Activated CD4-positive, alpha-beta memory T cell treated with anti-CD3 and anti-CD28 coated beads for 36 hours (primary cell): ENCODE data around the gene GPHA2. TPM values are rescaled to one million over a fixed set of nuclear protein-coding genes. Genes with fewer than 3 reads are reported as not detected.

Experiments
- CTCF ChIA-PET: fragments of 350-600 bp; sonication (Branson Sonifier 250); formaldehyde crosslinking; loops from one replicate; lab custom pipeline; 2021; ENCODE audit warnings: antibody characterized with exemption, inconsistent platforms; lab: Charles Lee
- POLR2A ChIA-PET: fragments of 350-600 bp; sonication (Branson Sonifier 250); formaldehyde crosslinking; loops from one replicate; lab custom pipeline; 2021; ENCODE audit warnings: antibody characterized with exemption; lab: Charles Lee
- DNase-seq: peaks from one replicate; pipeline ENCODE4 v3.0.0-alpha.2; 2020
- H3K27ac Mint-ChIP-seq: one replicate; pipeline ENCODE4 v1.8.0; 2021; ENCODE audit warnings: mixed read lengths
- H3K27me3 Mint-ChIP-seq: one replicate; pipeline ENCODE4 v1.8.0; 2021; ENCODE audit warnings: mixed read lengths
- H3K36me3 Mint-ChIP-seq: one replicate; pipeline ENCODE4 v1.8.0; 2021; ENCODE audit warnings: mixed read lengths
- H3K4me1 Mint-ChIP-seq: one replicate; pipeline ENCODE4 v1.8.0; 2021; ENCODE audit warnings: low read depth, mixed read lengths
- H3K4me3 Mint-ChIP-seq: one replicate; pipeline ENCODE4 v1.8.0; 2021; ENCODE audit warnings: mild to moderate bottlenecking, mixed read lengths
- H3K9me3 Mint-ChIP-seq: one replicate; pipeline ENCODE4 v1.8.0; 2021; ENCODE audit warnings: mixed read lengths
- intact Hi-C: fragments of 100-400 bp; cut with micrococcal nuclease; formaldehyde crosslinking; loops from one replicate; pipeline ENCODE4 v1.15.1; 2023
- total RNA-seq, 2 experiments: library from RNA; stranded (reverse); gene quantifications; one replicate each; pipeline ENCODE4 v1.2.3, GENCODE V29; 2021

Gene GPHA2
- total RNA-seq, 2 experiments from 2014 or later = 0.46 TPM; not detected in 1

DNA sequence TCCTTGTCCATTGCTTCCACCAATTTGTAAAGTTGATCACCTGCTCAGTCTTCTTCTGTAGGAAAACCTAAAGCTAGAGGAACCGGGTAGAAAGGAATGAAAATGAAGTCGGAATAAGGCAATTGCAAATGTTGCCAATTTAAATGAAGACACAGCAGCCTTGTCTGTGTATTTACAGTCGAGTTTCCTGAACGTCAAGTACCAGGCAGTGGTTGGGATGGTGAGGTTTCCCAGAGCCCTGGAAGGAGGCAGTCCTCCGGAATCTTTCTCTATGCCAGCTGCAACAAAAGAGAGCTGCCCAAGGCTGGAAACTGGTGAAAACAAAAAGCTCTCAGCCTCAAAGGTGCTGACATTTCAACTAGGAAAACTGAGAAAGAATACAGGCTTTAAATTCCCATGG lies 18.5 kb upstream of the GPHA2 start:
- Mint-ChIP-seq H3K9me3 (no peaks in the 10 kb centered on the region), H3K27me3 (peaks cover 1% of the 10 kb centered on the region), H3K27ac (no peak overlapping the region), H3K4me3 (no peak overlapping the region), H3K36me3 (no peaks in the 10 kb centered on the region), H3K4me1 (no peaks in the 10 kb centered on the region)
- intact Hi-C loops = no loop called here
- no peak for DNase-seq
- CTCF ChIA-PET = interaction anchor here (0.7 to 1.4 kb wide), 2 partner anchors 10 to 60 kb away, joined by 3 to 7 read pairs; partner anchors contain the start of gene ARL2
- POLR2A ChIA-PET = no interaction called here

DNA sequence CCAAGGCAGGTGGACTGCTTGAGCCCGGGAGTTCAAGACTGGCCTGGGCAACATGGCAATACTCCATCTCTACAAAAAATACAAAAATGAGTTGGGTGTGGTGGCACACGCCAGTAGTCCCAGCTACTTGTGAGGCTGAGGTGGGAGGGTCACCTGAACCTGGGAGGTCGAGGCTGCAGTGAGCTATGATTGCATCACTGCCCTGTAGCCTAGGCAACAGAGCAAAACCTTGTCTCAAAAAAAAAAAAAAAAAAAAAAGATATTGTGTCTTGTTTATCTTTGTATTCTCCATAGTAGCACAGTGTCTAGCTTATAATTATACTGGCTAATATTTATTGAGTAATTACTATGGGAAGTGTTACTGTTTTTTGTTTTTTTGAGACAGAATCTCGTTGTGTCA lies 15.8 kb upstream of the GPHA2 start:
- Mint-ChIP-seq H3K36me3 (no peaks in the 10 kb centered on the region), H3K4me1 (no peaks in the 10 kb centered on the region), H3K4me3 (no peak overlapping the region), H3K27ac (no peak overlapping the region), H3K9me3 (no peaks in the 10 kb centered on the region), H3K27me3 (peaks cover 1% of the 10 kb centered on the region)
- CTCF ChIA-PET = interaction anchor here (1.3 kb wide), 1 partner anchor 15 kb away, joined by 4 read pairs; no protein-coding TSS in a partner anchor
- intact Hi-C loops = no loop called here
- POLR2A ChIA-PET = no interaction called here
- DNase-seq = no peak

DNA sequence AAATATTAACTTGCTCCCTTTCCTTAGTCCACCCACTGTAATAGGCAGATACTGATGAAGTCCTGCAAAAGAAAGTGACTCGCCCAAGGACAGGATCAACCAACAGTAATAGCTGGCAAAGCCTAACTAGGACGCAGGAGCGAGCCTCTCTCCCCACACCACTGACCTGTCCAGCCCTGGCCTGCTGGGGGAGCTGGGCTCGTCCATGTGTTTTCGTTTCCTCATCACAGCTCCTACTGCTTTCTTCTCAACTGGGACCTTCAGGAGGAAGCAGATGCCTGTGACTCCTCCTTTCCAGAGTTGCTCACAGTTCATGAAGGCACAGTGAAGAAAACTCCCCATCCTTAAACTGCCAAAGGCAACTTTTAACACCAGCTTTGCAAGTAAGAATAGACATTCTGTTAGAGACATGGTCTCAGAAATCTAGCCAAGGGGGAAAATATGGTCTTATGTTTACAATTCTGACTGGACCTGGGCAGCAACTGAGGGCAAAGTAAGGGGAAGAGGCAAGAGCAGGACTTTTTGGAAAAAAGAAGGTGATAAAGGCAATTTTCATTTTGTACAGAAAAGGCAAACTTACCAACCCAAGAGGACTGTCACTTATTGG lies 11.6 kb upstream of the GPHA2 start:
- Mint-ChIP-seq H3K27me3 (no peaks in the 10 kb centered on the region), H3K9me3 (no peaks in the 10 kb centered on the region), H3K36me3 (no peaks in the 10 kb centered on the region), H3K4me3 (no peak overlapping the region), H3K27ac (no peak overlapping the region), H3K4me1 (no peaks in the 10 kb centered on the region)
- ChIA-PET POLR2A (no interaction called here), CTCF (interaction anchor here (1.4 to 1.6 kb wide), 2 partner anchors 49 to 101 kb away, joined by 3 to 4 read pairs; no protein-coding TSS in a partner anchor)
- DNase-seq = no peak
- intact Hi-C loops = no loop called here

- H3K36me3 Mint-ChIP-seq = no peaks in the 10 kb centered on the region
- H3K9me3 Mint-ChIP-seq = no peaks in the 10 kb centered on the region
- H3K27ac Mint-ChIP-seq = no peak overlapping the region
- H3K4me1 Mint-ChIP-seq = peaks cover 3% of the 10 kb centered on the region
- H3K4me3 Mint-ChIP-seq = no peak overlapping the region
- no peak for DNase-seq
- ChIA-PET POLR2A (no interaction called here), CTCF (interaction anchor here (1.0 to 1.3 kb wide), 2 partner anchors 15 to 78 kb away, joined by 3 to 4 read pairs; partner anchors contain the start of gene ARL2)
- intact Hi-C loops = no loop called here
- H3K27me3 Mint-ChIP-seq = no peaks in the 10 kb centered on the region
These were observed 846 bp upstream of the GPHA2 start for GRCh38 chr11:64936539-64936938.

DNA sequence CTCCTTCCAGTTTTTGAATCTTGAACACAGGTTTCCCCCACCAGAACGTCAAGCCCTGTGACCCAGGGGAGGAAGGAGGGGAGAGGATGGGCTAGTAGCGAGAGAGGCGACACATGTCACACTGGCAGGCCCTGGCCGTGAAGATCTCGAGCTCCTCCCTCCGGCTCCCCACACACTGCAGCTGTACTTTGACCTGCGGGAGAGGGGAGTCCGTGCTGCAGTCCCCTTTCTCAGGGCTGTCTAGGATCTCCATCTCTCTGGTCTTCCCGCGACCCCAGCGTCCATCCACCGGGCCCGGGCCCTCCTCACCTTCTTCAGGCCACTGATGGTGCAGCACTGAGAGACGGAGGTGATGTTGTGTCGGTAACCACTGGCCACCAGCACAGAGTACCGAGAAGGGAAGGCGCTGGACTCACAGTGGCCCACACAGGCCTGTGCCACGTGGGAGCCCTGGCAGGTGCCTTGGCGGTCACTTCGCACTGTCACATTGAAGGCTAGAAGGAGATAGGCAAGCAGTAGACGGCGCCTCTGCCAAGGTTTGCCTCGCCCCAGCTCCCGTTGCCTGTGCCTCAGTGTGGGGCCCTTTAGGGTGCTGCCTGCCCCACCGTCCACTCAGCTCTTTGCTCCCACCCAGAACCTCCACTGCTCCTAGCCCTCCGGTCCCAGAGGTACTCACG lies 873 bp downstream of the GPHA2 start:
- no peak for DNase-seq
- POLR2A ChIA-PET = interaction anchor here (0.6 kb wide), 1 partner anchor 1712 kb away, joined by 3 read pairs; no protein-coding TSS in a partner anchor
- no peak overlapping the region for H3K4me3 Mint-ChIP-seq
- CTCF ChIA-PET = no interaction called here
- no peaks in the 10 kb centered on the region for H3K9me3 Mint-ChIP-seq
- peaks cover 5% of the 10 kb centered on the region for H3K36me3 Mint-ChIP-seq
- H3K4me1 Mint-ChIP-seq = peaks cover 3% of the 10 kb centered on the region
- no peak overlapping the region for H3K27ac Mint-ChIP-seq
- H3K27me3 Mint-ChIP-seq = no peaks in the 10 kb centered on the region
- intact Hi-C loops = no loop called here

- Mint-ChIP-seq H3K4me3 (no peak overlapping the region), H3K27me3 (no peaks in the 10 kb centered on the region), H3K27ac (no peak overlapping the region), H3K4me1 (peaks cover 3% of the 10 kb centered on the region), H3K36me3 (peaks cover 5% of the 10 kb centered on the region), H3K9me3 (no peaks in the 10 kb centered on the region)
- POLR2A ChIA-PET = no interaction called here
- no peak for DNase-seq
- CTCF ChIA-PET = no interaction called here
- intact Hi-C loops = no loop called here
These were observed 1.6 kb downstream of the GPHA2 start for GRCh38 chr11:64933935-64934681.

DNA sequence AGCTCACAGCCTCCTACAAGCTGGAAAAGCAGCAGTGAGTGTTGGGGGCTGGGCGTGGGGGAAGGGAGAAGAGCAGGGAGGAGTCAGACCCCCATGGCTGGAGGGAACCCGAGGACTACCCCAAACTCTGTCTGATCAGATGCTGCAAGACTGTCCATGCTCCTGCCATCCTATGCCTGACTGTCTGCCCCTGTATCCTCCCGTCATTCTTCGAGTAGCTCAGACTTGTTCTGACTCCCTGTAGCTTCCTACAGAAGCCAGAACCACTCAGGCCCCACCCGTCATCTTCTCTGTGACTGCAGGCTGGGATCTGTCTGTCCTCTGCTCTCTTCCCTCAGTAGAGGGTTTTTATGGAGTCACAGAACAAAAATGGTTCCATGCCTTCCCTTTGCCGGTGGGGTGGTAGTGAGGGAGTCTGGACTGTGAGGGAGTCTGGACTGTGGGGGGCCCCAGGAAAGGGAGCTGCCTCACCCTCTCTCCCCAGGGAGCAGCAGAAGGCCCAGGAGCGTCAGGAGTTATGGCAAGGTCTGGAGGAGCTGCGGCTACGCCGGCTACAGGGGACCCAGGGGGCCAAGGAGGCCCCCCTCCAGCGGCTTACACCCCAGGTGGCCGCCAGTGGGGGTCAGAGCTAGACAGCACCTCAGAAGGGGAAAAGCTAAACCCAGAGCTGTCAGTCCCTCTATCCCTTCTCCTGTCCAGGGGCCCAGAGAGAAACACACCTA lies 2.3 kb downstream of the GPHA2 start:
- Mint-ChIP-seq H3K9me3 (no peaks in the 10 kb centered on the region), H3K4me3 (no peak overlapping the region), H3K4me1 (peaks cover 3% of the 10 kb centered on the region), H3K27ac (no peak overlapping the region), H3K27me3 (no peaks in the 10 kb centered on the region), H3K36me3 (peaks cover 5% of the 10 kb centered on the region)
- POLR2A ChIA-PET = no interaction called here
- intact Hi-C loops = no loop called here
- no peak for DNase-seq
- CTCF ChIA-PET = interaction anchor here (0.7 kb wide), 1 partner anchor 81 kb away, joined by 3 read pairs; the partner anchor contains the start of gene ARL2

GRCh38 chr11:64932324-64932723 lies 3.4 kb downstream of the GPHA2 start:
- H3K9me3 Mint-ChIP-seq = no peaks in the 10 kb centered on the region
- H3K27me3 Mint-ChIP-seq = no peaks in the 10 kb centered on the region
- POLR2A ChIA-PET = no interaction called here
- CTCF ChIA-PET = no interaction called here
- intact Hi-C loops = no loop called here
- no peak overlapping the region for H3K4me3 Mint-ChIP-seq
- no peak for DNase-seq
- peaks cover 7% of the 10 kb centered on the region for H3K36me3 Mint-ChIP-seq
- peaks cover 3% of the 10 kb centered on the region for H3K4me1 Mint-ChIP-seq
- no peak overlapping the region for H3K27ac Mint-ChIP-seq

DNA sequence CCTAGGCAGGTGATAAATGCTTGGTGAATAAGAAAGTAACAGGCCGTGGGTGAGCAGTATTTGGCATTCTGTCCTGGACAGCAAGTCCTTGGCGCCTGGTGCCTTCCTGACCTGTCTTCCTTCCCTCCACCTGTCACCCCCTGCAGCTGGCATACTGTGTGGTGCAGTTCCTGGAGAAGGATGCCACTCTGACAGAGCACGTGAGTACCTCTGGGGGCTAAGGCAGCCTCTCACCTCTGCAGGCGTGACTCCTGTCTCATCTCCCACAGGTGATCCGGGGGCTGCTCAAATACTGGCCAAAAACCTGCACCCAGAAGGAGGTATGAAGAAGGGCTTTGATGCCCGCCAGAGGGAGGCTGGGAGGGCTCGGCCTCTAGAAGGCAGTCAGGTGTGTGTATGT lies 4.4 kb downstream of the GPHA2 start:
- no peak for DNase-seq
- H3K9me3 Mint-ChIP-seq = no peaks in the 10 kb centered on the region
- CTCF ChIA-PET = no interaction called here
- H3K27ac Mint-ChIP-seq = no peak overlapping the region
- H3K27me3 Mint-ChIP-seq = no peaks in the 10 kb centered on the region
- H3K4me3 Mint-ChIP-seq = no peak overlapping the region
- intact Hi-C loops = no loop called here
- peaks cover 7% of the 10 kb centered on the region for H3K36me3 Mint-ChIP-seq
- peaks cover under 1% of the 10 kb centered on the region for H3K4me1 Mint-ChIP-seq
- POLR2A ChIA-PET = no interaction called here

DNA sequence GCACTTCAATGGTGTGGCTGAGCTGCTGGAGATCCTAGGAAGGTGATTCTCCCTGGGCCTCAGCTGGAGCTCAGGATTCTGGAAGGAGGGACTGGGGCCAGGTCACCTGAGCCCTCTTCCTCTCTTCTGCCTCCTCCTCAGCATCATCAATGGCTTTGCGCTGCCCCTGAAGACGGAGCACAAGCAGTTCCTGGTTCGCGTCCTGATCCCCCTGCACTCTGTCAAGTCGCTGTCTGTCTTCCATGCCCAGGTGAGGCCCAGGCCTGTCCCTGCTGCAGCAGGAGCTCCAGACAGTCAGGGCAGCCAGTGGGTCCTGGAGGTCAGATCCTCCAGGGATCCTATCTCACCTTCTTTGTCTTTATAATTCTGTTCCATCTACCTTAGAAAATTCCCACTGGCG lies 5.4 kb downstream of the GPHA2 start:
- Mint-ChIP-seq H3K9me3 (no peaks in the 10 kb centered on the region), H3K27ac (no peak overlapping the region), H3K36me3 (peaks cover 7% of the 10 kb centered on the region), H3K4me1 (peaks cover 2% of the 10 kb centered on the region), H3K27me3 (no peaks in the 10 kb centered on the region), H3K4me3 (no peak overlapping the region)
- DNase-seq = no peak
- ChIA-PET POLR2A (no interaction called here), CTCF (no interaction called here)
- intact Hi-C loops = no loop called here

DNA sequence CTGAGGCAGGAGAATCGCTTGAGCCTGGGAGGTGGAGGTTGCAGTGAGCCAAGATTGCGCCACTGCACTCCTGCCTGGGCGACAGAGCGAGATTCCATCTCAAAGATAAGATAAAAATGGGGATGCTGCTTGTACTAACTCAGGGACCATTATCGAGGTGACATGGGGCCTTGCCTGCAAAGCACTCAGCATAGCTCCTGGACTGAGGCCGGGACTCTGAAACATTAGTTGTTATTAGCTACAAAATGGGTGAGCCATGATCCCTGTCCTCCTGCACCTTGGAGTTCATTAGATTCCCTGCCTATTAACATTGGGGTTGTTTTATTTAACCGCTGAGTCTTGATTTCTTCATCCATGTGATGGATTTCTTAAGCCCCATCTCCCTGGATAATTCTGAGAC lies 6.1 kb downstream of the GPHA2 start:
- peaks cover 7% of the 10 kb centered on the region for H3K4me1 Mint-ChIP-seq
- H3K9me3 Mint-ChIP-seq = no peaks in the 10 kb centered on the region
- no peak overlapping the region for H3K4me3 Mint-ChIP-seq
- H3K27ac Mint-ChIP-seq = no peak overlapping the region
- H3K36me3 Mint-ChIP-seq = peaks cover 7% of the 10 kb centered on the region
- no peaks in the 10 kb centered on the region for H3K27me3 Mint-ChIP-seq
- DNase-seq = no peak
- POLR2A ChIA-PET = no interaction called here
- CTCF ChIA-PET = no interaction called here
- intact Hi-C loops = no loop called here

- intact Hi-C loops = no loop called here
- CTCF ChIA-PET = no interaction called here
- POLR2A ChIA-PET = no interaction called here
- peaks cover 12% of the 10 kb centered on the region for H3K4me1 Mint-ChIP-seq
- H3K27ac Mint-ChIP-seq = no peak overlapping the region
- H3K4me3 Mint-ChIP-seq = no peak overlapping the region
- H3K27me3 Mint-ChIP-seq = no peaks in the 10 kb centered on the region
- no peaks in the 10 kb centered on the region for H3K9me3 Mint-ChIP-seq
- no peak for DNase-seq
- peaks cover 7% of the 10 kb centered on the region for H3K36me3 Mint-ChIP-seq
These were observed 6.7 kb downstream of the GPHA2 start for GRCh38 chr11:64928957-64929356.
